ENCODE measurements around the gene KCTD21.

KCTD21 gene

DNA sequence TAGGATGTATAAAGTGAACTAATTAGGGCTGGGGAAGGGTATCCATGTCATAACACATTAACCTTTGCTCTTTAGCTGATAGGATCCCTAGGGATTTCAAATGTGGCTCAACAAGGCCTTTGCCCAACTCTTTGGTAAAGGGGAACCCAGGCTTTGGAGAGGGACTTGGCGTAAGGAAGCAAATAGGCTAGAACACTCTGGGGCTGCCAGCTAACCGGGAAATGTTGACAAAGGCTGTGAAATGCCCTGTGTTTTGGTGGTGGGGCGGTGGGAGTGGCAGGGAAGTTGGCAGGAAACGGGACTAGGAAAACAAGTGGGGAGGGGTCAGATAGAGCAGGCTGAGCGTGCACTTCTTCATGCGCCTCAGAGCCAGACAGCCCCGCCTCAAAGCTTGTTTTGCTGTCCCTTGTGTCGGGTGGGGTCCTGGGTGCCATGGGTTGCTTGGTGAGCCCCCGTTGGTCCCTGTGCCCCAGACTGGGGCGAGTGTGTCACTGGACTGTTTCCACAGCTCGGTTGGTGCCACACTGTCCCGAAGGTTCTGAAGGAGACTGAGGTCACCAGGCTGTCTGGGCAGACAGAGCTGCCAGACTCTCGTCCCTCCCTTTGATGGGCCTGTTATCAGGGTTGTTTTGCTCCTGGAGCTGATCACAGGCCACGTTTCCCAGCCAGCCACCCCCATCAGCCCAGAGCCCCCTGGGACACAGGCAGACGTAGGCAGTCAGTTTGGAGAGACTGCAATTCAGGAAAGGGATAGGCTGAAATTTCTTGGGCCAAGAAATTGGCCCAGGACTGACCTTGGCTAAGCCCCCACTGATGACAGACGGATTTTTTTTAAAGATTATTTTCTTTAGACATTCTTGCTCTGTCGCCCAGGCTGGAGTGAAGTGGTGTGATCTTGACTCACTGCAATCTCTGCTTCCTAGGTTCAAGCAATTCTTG is 19.6 kb downstream of the KCTD21 start:
- in situ Hi-C loops (cut with HindIII; ENCODE audit: low sequenced_read_pairs), result no loop called here
- H3K4me3 ChIP-seq (ENCODE audit: low read depth, low read length), result no peak overlapping the region
- peak; percentile 88 for DNase-seq (ENCODE audit: low read depth, low spot score)
- TF ChIP-seq, protein P1, sequence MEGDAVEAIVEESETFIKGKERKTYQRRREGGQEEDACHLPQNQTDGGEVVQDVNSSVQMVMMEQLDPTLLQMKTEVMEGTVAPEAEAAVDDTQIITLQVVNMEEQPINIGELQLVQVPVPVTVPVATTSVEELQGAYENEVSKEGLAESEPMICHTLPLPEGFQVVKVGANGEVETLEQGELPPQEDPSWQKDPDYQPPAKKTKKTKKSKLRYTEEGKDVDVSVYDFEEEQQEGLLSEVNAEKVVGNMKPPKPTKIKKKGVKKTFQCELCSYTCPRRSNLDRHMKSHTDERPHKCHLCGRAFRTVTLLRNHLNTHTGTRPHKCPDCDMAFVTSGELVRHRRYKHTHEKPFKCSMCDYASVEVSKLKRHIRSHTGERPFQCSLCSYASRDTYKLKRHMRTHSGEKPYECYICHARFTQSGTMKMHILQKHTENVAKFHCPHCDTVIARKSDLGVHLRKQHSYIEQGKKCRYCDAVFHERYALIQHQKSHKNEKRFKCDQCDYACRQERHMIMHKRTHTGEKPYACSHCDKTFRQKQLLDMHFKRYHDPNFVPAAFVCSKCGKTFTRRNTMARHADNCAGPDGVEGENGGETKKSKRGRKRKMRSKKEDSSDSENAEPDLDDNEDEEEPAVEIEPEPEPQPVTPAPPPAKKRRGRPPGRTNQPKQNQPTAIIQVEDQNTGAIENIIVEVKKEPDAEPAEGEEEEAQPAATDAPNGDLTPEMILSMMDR (IDR thresholded peaks at IDR 0.05; ENCODE audit: low read depth, low read length), result no peak

GRCh38 chr11:78166855-78167469 is 21.5 kb downstream of the KCTD21 start:
- TF ChIP-seq, protein P1 (IDR thresholded peaks at IDR 0.05; ENCODE audit: low read depth, low read length), result no peak
- H3K4me3 ChIP-seq (ENCODE audit: low read depth, low read length), result no peak overlapping the region
- in situ Hi-C loops (cut with HindIII; ENCODE audit: low sequenced_read_pairs), result no loop called here
- DNase-seq (ENCODE audit: low read depth, low spot score), result no peak

- no peak for DNase-seq (ENCODE audit: low read depth, low spot score)
- no peak overlapping the region for H3K4me3 ChIP-seq (ENCODE audit: low read depth, low read length)
- in situ Hi-C loops (cut with HindIII; ENCODE audit: low sequenced_read_pairs), result no loop called here
- TF ChIP-seq, protein P1 (IDR thresholded peaks at IDR 0.05; ENCODE audit: low read depth, low read length), result no peak
Observed at GRCh38 chr11:78164471-78164870, 24.0 kb downstream of the KCTD21 start.

GRCh38 chr11:78163828-78164227 is 24.6 kb downstream of the KCTD21 start:
- DNase-seq (ENCODE audit: low read depth, low spot score), result no peak
- H3K4me3 ChIP-seq (ENCODE audit: low read depth, low read length), result no peak overlapping the region
- in situ Hi-C loops (cut with HindIII; ENCODE audit: low sequenced_read_pairs), result no loop called here
- TF ChIP-seq, protein P1 (IDR thresholded peaks at IDR 0.05; ENCODE audit: low read depth, low read length), result no peak

DNA sequence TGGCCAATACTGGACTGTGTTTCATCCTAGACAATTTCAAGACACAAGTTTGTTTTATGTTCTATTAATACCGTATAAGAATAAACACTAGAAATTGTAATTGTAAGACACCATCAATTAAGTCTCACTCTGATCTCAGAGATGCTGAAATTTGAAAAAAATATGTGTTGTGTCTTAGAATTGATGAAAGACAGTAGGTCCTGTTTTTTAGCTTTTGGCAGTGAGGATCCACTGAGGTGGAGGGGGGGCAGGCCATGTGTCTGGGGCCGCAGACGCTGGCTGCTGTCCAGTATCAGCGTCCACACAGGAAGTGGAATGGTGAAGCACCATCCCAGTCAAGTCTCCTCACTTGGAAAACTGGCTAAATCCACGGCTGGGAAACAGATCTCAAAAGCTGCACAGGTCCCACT is 26.5 kb downstream of the KCTD21 start:
- no peak for DNase-seq (ENCODE audit: low read depth, low spot score)
- H3K4me3 ChIP-seq (ENCODE audit: low read depth, low read length), result no peak overlapping the region
- TF ChIP-seq, protein P1 (IDR thresholded peaks at IDR 0.05; ENCODE audit: low read depth, low read length), result no peak
- in situ Hi-C loops (cut with HindIII; ENCODE audit: low sequenced_read_pairs), result no loop called here

- TF ChIP-seq, protein P1 (IDR thresholded peaks at IDR 0.05; ENCODE audit: low read depth, low read length), result no peak
- DNase-seq (ENCODE audit: low read depth, low spot score), result no peak
- H3K4me3 ChIP-seq (ENCODE audit: low read depth, low read length), result no peak overlapping the region
- in situ Hi-C loops (cut with HindIII; ENCODE audit: low sequenced_read_pairs), result no loop called here
Observed at GRCh38 chr11:78161346-78161745, 27.1 kb downstream of the KCTD21 start.
